Stimulated activated naive CD8-positive, alpha-beta T cell treated with anti-CD3 and anti-CD28 coated beads, Interleukin-15, Interleukin-2, amounts not matched to agents 100 ng/mL and 50 ng/mL, for 24 hours (primary cell): Measurements from ENCODE around the gene CAMK4.

Experiments
- H3K27ac Mint-ChIP-seq: one replicate; pipeline ENCODE4 v1.8.0; 2021; ENCODE audit warnings: mild to moderate bottlenecking, mixed read lengths
- H3K27me3 Mint-ChIP-seq: one replicate; pipeline ENCODE4 v1.8.0; 2021; ENCODE audit warnings: mixed read lengths
- H3K36me3 Mint-ChIP-seq: one replicate; pipeline ENCODE4 v1.8.0; 2021; ENCODE audit warnings: low read depth, mixed read lengths
- H3K4me1 Mint-ChIP-seq: one replicate; pipeline ENCODE4 v1.8.0; 2021; ENCODE audit warnings: low read depth, mixed read lengths
- H3K4me3 Mint-ChIP-seq: one replicate; pipeline ENCODE4 v1.8.0; 2021; ENCODE audit warnings: mild to moderate bottlenecking, mixed read lengths
- H3K9me3 Mint-ChIP-seq: one replicate; pipeline ENCODE4 v1.8.0; 2021; ENCODE audit warnings: mixed read lengths

The CAMK4 gene

DNA sequence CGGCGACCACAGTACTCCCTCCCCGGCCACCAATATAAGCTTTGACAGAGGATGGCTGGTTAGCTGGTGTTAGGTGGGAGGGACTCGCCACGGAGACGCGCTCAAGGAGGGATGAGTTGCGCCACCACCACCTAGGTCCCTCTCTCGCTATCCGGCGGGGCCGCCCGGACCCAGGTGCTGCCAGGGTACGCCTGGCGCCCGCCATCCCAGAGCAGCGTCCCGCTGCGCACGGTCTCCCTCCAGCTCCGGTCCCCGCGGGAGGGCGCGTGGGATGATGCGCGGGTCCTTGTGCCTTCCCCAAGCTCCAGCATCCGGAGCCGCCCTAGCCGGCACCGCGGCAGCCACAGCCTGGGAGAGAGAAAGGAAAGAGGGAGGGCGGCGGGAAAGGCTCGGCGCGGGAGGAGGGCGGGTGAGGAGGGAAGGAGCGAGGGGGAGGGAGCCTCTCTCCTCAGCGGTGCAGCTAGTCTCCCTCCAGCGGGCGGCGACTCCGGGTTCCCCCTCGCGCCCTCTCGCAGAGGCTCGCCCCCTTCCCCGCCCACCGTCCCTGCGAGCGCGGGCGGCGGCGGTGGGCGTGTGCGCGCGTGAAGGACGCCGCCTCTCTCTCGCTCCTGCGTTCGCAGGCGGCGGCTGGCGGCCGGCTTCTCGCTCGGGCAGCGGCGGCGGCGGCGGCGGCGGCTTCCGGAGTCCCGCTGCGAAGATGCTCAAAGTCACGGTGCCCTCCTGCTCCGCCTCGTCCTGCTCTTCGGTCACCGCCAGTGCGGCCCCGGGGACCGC lies at the start of gene CAMK4:
Gene CAMK4 (plus strand): TSS at position 598 of the 774 bp plus-strand sequence. CDS start 100 bp downstream, at position 698.
- Mint-ChIP-seq H3K27me3 (no peaks in the 10 kb centered on the region), H3K4me3 (peak within 1 kb of the TSS; percentile 97), H3K36me3 (peaks cover 7% of the 10 kb centered on the region), H3K9me3 (no peaks in the 10 kb centered on the region), H3K27ac (peak within 1 kb of the TSS; percentile 94), H3K4me1 (peaks cover 27% of the 10 kb centered on the region)

DNA sequence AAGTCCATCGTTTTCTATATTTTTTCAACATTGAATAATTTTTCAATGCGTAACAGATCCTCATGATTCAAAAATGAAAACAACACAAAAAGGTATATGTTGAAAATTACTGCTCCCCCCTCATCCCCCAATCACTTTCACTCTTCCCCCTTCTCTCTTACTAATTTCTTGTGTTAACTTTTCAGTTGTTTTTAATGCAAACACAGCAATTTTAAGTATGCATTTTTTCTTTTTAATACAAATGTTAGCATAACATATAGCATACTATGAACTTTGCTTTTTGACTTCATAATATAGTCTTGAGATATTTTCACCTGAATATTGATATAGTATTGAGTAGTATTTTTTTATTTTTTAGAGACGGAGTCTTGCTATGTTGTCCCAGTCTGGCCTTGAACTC lies 41.1 kb upstream of the CAMK4 start:
- Mint-ChIP-seq H3K9me3 (no peaks in the 10 kb centered on the region), H3K36me3 (no peaks in the 10 kb centered on the region), H3K27ac (no peak overlapping the region), H3K27me3 (no peaks in the 10 kb centered on the region), H3K4me1 (no peaks in the 10 kb centered on the region), H3K4me3 (no peak overlapping the region)

- Mint-ChIP-seq H3K9me3 (no peaks in the 10 kb centered on the region), H3K4me3 (no peak overlapping the region), H3K36me3 (no peaks in the 10 kb centered on the region), H3K27ac (no peak overlapping the region), H3K27me3 (peaks cover 3% of the 10 kb centered on the region), H3K4me1 (no peaks in the 10 kb centered on the region)
Measured at GRCh38 chr5:111187079-111187478, 37.1 kb upstream of the CAMK4 start.

DNA sequence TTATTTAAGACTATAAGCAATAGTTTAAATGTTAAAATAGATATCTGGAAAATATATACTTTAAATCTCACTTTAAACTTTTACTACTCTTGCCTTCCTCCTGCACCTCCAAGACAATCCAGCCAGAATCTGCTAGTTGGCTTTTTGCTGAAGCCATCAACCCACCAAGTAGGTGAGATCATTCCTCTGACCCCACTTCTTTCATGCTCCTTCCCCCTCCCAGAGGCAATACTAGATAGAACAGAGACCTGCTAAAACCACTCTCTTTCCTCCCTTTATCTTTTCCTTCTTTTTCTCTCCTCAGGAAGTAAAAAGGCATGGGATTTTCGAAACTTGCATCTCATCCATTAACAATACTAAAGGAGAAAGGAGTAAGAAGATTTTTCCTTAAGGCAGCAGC lies 30.1 kb upstream of the CAMK4 start:
- no peaks in the 10 kb centered on the region for H3K36me3 Mint-ChIP-seq
- peaks cover 12% of the 10 kb centered on the region for H3K27me3 Mint-ChIP-seq
- H3K4me3 Mint-ChIP-seq = no peak overlapping the region

GRCh38 chr5:111194925-111195324 lies 29.3 kb upstream of the CAMK4 start:
- Mint-ChIP-seq H3K27ac (no peak overlapping the region), H3K36me3 (no peaks in the 10 kb centered on the region), H3K4me3 (no peak overlapping the region), H3K27me3 (peaks cover 16% of the 10 kb centered on the region), H3K9me3 (peaks cover 3% of the 10 kb centered on the region), H3K4me1 (peaks cover 4% of the 10 kb centered on the region)

More for the DNA sequence above, 30.1 kb upstream of the CAMK4 start:
- Mint-ChIP-seq H3K27ac (no peak overlapping the region), H3K4me1 (no peaks in the 10 kb centered on the region), H3K9me3 (peaks cover 3% of the 10 kb centered on the region)

- no peaks in the 10 kb centered on the region for H3K36me3 Mint-ChIP-seq
Measured at GRCh38 chr5:111197523-111197922, 26.7 kb upstream of the CAMK4 start.

DNA sequence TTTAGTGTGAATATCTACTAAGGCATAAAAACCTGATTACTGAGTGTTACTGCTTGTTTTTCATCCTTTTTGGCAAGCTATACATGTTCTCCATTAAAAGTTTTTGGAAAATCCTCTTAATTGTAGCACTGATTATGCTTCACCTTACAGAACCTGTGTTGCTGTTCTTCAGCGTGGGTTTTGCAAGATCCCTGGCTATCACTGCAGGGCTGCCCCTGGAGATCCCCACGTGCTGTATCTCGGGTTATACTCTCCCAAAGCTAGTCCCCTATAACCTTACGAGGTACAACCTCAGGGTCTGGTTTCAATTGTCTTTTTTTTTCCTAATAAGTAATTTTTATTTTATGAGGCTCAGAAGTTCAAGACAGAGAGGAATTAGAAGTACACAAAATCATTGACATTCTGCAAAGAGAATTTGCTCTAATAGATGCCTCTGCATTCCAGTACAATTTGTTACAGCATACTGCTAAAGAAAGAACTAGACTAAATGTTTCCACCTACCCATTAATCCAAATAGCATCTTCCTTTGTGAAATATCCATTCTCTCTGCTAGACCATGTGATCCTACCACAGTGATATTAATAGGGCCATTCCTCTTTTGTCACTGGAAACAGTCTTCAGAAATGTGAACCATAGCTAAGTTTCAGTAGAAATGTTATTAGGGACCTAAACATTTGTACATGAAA lies 25.8 kb upstream of the CAMK4 start:
- Mint-ChIP-seq H3K27ac (no peak overlapping the region), H3K4me3 (no peak overlapping the region), H3K9me3 (no peaks in the 10 kb centered on the region), H3K4me1 (peaks cover 4% of the 10 kb centered on the region), H3K27me3 (peaks cover 9% of the 10 kb centered on the region), H3K36me3 (no peaks in the 10 kb centered on the region)

More at GRCh38 chr5:111197523-111197922, 26.7 kb upstream of the CAMK4 start:
- H3K27me3 Mint-ChIP-seq = peaks cover 10% of the 10 kb centered on the region
- peaks cover under 1% of the 10 kb centered on the region for H3K9me3 Mint-ChIP-seq
- peaks cover 4% of the 10 kb centered on the region for H3K4me1 Mint-ChIP-seq
- no peak overlapping the region for H3K27ac Mint-ChIP-seq
- no peak overlapping the region for H3K4me3 Mint-ChIP-seq

- Mint-ChIP-seq H3K4me3 (no peak overlapping the region), H3K36me3 (no peaks in the 10 kb centered on the region), H3K27me3 (peaks cover 3% of the 10 kb centered on the region), H3K27ac (no peak overlapping the region), H3K9me3 (no peaks in the 10 kb centered on the region), H3K4me1 (peaks cover 4% of the 10 kb centered on the region)
Measured at GRCh38 chr5:111200828-111201227, 23.4 kb upstream of the CAMK4 start.

DNA sequence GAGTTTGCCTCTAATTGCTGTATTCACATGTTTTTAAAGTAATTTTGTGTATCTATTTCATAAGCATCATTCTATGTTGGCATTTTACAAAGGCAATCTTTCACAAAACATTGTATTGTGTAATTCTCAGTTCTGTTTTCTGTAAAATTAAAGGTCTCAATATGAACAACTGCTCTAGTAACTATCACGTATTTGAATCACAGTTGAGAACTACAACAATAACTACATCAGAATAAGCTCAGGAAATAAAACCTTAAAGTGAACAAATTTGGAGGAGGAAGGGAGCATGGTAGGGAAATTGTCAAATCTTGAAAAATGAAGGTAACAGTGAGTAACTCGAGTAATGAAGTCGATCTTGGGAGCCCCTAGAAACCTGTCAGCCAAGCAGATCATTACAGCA lies 22.5 kb upstream of the CAMK4 start:
- Mint-ChIP-seq H3K4me1 (peaks cover 4% of the 10 kb centered on the region), H3K4me3 (no peak overlapping the region), H3K27me3 (peaks cover 3% of the 10 kb centered on the region), H3K27ac (no peak overlapping the region), H3K9me3 (no peaks in the 10 kb centered on the region), H3K36me3 (no peaks in the 10 kb centered on the region)

GRCh38 chr5:111211341-111211740 lies 12.8 kb upstream of the CAMK4 start:
- Mint-ChIP-seq H3K4me1 (peaks cover 40% of the 10 kb centered on the region), H3K27ac (peak overlapping the region; percentile 0), H3K36me3 (no peaks in the 10 kb centered on the region), H3K9me3 (peaks cover 13% of the 10 kb centered on the region), H3K27me3 (no peaks in the 10 kb centered on the region), H3K4me3 (peak overlapping the region; percentile 14)

DNA sequence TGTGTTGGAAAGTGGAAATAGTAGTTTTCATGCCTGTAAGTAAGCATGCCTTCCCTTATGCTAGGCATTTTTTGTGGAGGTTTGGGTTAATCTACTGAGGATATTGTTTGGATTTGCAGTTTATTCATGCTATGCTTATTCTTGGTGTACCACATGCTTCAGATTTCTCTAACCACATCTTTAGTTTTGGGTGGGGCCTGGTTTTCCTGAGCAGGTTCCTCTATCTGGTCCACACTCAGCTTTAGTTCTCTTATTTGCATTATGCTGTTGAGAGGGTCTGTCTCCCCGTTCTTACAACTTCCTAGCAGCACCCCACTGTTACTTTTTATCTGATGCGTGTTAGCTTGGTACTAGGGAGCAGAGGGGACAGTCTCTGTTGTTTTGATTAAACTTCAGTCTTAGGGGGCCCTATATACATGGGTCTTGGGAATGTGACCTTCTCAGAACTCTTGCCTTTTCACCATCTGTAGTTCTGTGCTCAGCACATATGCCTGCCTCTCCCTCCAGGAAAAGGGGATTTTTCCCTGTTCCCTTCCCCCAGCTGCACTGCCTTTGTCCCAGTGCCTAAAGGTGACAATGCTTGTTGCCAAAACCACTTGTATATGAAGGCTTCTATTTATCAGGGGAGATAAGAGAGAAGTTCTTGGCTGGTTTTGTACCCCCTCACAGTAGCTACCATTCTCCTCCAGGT lies 10.0 kb upstream of the CAMK4 start:
- Mint-ChIP-seq H3K9me3 (peaks cover 14% of the 10 kb centered on the region), H3K27me3 (no peaks in the 10 kb centered on the region), H3K27ac (peak overlapping the region; percentile 13), H3K36me3 (no peaks in the 10 kb centered on the region), H3K4me3 (no peak overlapping the region), H3K4me1 (peaks cover 40% of the 10 kb centered on the region)

DNA sequence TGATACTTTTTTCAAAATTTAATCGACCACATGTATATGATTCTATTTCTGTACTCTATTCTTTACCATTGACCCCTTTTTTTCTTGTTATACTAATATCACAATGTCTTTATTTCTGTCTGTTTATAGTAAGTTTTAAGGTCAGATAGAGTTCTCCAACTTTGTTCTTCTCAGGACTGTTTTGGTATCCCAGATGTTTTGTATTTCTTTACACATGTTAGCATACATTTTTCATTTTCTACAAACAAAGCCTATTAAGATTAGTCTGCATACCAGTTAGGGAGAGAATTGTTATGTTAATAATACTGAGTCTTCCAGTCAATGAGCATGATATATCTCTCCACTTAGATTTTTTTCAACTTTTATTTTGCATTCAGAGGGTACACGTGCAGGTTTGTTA lies 8.2 kb upstream of the CAMK4 start:
- Mint-ChIP-seq H3K9me3 (peaks cover 14% of the 10 kb centered on the region), H3K4me1 (peaks cover 40% of the 10 kb centered on the region), H3K27ac (no peak overlapping the region), H3K4me3 (no peak overlapping the region), H3K27me3 (no peaks in the 10 kb centered on the region), H3K36me3 (no peaks in the 10 kb centered on the region)

GRCh38 chr5:111221139-111221538 lies 3.0 kb upstream of the CAMK4 start:
- Mint-ChIP-seq H3K27me3 (no peaks in the 10 kb centered on the region), H3K9me3 (peaks cover 3% of the 10 kb centered on the region), H3K36me3 (no peaks in the 10 kb centered on the region), H3K4me1 (peaks cover 10% of the 10 kb centered on the region), H3K27ac (no peak overlapping the region), H3K4me3 (no peak overlapping the region)

DNA sequence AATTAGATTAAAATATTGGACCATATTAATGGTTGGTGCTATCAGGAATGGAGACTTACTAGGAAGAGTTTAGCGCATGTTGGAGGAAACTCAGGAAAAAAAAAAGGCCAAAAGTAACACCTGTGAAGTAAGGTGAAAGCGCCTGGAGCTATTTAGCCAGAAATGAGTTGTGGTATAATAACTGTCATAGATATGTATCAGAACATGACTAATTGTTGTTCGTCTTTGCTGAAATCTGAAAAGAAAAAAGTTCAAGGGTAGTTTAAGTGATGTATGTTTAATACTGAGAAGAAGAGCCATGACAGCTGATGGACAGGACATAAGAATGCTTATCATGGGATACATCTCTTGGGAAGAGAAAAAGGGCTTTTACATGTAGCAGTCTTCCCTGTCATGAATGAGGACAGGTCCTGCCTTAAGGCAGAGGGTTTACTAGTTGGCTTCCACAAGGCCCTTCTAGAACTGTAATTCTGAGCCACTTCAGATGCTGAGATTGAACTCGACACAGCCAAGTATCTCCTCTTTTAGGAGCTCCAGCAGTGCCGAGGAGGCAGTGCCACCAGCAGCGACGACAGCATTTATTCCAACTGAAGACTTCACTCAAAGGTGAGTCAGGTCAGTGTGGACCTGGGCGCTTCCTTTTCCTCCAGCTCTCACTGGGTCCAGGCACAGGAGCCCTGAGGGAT lies 940 bp upstream of the CAMK4 start:
- Mint-ChIP-seq H3K4me3 (peak overlapping the region; percentile 77), H3K4me1 (peaks cover 20% of the 10 kb centered on the region), H3K9me3 (no peaks in the 10 kb centered on the region), H3K27ac (peak overlapping the region; percentile 47), H3K36me3 (peaks cover 7% of the 10 kb centered on the region), H3K27me3 (no peaks in the 10 kb centered on the region)
